OCI-LY3 (cell line): ENCODE data around the gene POLD2.

Experiments
- H2AFZ ChIP-seq: fragments of 200-600, 300-600 bp; shearing (Covaris generic); 2 replicates; pipeline ENCODE4 v1.6.0; 2014; ENCODE audit warnings: antibody characterized with exemption, low read depth, low read length
- H3K27ac ChIP-seq: fragments of 200-600, 300-600 bp; sonication (generic); 2 replicates; pipeline ENCODE4 v1.5.1; 2014; ENCODE audit warnings: mild to moderate bottlenecking, low read length, moderate library complexity, mixed read lengths
- H3K27me3 ChIP-seq: fragments of 200-600, 300-600 bp; sonication (generic); 2 replicates; pipeline ENCODE4 v1.6.1; 2014; ENCODE audit warnings: low read depth, low read length, mixed read lengths
- H3K36me3 ChIP-seq: fragments of 200-600, 300-600 bp; sonication (generic); replicated peaks from 2 replicates; pipeline ENCODE3; 2014; ENCODE audit warnings: low read depth, low read length, mixed read lengths
- H3K4me1 ChIP-seq: fragments of 300-600, 200-600 bp; sonication (generic); 2 replicates; pipeline ENCODE4 v1.6.1; 2014; ENCODE audit warnings: low read length, mixed read lengths
- H3K4me2 ChIP-seq: fragments of 200-600, 300-600 bp; sonication (generic); 2 replicates; pipeline ENCODE4 v1.6.1; 2014; ENCODE audit warnings: low read length, mixed read lengths
- H3K4me3 ChIP-seq: fragments of 300-600, 200-600 bp; sonication (generic); 2 replicates; pipeline ENCODE4 v1.5.1; 2014; ENCODE audit warnings: antibody characterized with exemption, mild to moderate bottlenecking, low read length, moderate library complexity
- H3K79me2 ChIP-seq: fragments of 300-600, 200-600 bp; shearing (Covaris generic); 2 replicates; pipeline ENCODE4 v1.6.1; 2014; ENCODE audit warnings: mild to moderate bottlenecking, low read length, mixed read lengths
- H3K9ac ChIP-seq: fragments of 300-600, 200-600 bp; shearing (Covaris generic); 2 replicates; pipeline ENCODE4 v1.6.0; 2014; ENCODE audit warnings: mild to moderate bottlenecking, low read length, moderate library complexity
- H3K9me3 ChIP-seq: fragments of 200-600, 300-600 bp; shearing (Covaris generic); 2 replicates; pipeline ENCODE4 v1.6.1; 2014; ENCODE audit warnings: low read length, mixed read lengths; ENCODE audit not compliant: insufficient read depth
- H4K20me1 ChIP-seq: fragments of 200-600, 300-600 bp; sonication (generic); 2 replicates; pipeline ENCODE4 v1.6.1; 2016; ENCODE audit warnings: low read length, mixed read lengths; ENCODE audit not compliant: insufficient read depth
- CTCF ChIP-seq: fragments of 200-600, 300-600 bp; sonication (generic); IDR thresholded peaks from 2 replicates; pipeline ENCODE4 v1.5.1; 2014; ENCODE audit warnings: antibody characterized with exemption, low read length, low read depth
- EZH2phosphoT487 ChIP-seq: fragments of 200-600 bp; shearing (Covaris generic); IDR thresholded peaks from 2 replicates; pipeline ENCODE4 v1.6.1; 2018; ENCODE audit warnings: antibody characterized with exemption, mixed run types, low read depth

The POLD2 gene

GRCh38 chr7:44144968-44145478 is 21.7 kb upstream of the POLD2 start:
- H4K20me1 ChIP-seq: no peaks in the 10 kb centered on the region
- H3K9ac ChIP-seq: no peak overlapping the region
- H3K9me3 ChIP-seq: no peaks in the 10 kb centered on the region
- H2AFZ ChIP-seq: no peak overlapping the region
- no peak for TF ChIP-seq CTCF
- no peak for TF ChIP-seq EZH2phosphoT487
- H3K79me2 ChIP-seq: no peaks in the 10 kb centered on the region
- H3K36me3 ChIP-seq: no peaks in the 10 kb centered on the region
- no peaks in the 10 kb centered on the region for H3K27me3 ChIP-seq
- H3K4me2 ChIP-seq: no peak overlapping the region
- no peak overlapping the region for H3K27ac ChIP-seq
- peaks cover 15% of the 10 kb centered on the region for H3K4me1 ChIP-seq
- H3K4me3 ChIP-seq: no peak overlapping the region

DNA sequence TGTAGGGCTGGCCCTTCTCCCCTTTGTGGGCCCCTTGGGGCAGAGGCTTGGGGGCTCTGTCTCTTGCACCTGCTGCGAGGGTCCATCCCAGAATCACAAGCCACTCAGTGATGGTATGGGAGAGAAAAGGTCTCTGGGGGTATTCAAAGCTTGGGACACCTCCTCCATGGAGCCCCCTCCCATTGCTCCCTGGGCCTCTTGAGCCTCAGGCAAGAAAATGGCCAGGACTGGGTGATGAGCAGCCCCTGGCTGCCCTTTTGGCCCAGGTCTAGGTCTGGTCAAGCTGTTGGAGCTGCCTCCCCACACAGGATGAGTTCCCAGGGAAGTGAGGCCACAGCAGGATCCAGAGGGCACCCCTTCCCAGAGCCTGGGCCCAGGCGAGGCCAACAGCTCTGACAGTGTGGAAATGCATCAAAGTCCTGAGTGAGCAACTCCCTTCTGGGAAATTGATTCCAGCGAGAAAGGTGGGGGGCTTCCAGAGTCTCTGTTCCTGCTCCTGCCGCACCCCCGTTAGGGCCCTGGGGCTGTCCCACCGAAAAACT is 21.1 kb upstream of the POLD2 start:
- Histone ChIP-seq H3K4me2 (no peak overlapping the region), H3K9ac (no peak overlapping the region), H3K9me3 (no peaks in the 10 kb centered on the region), H4K20me1 (no peaks in the 10 kb centered on the region), H3K36me3 (no peaks in the 10 kb centered on the region), H2AFZ (no peak overlapping the region), H3K4me1 (peaks cover 10% of the 10 kb centered on the region), H3K79me2 (no peaks in the 10 kb centered on the region), H3K27ac (no peak overlapping the region), H3K4me3 (no peak overlapping the region), H3K27me3 (no peaks in the 10 kb centered on the region)
- no peak for TF ChIP-seq CTCF
- TF ChIP-seq EZH2phosphoT487: no peak

DNA sequence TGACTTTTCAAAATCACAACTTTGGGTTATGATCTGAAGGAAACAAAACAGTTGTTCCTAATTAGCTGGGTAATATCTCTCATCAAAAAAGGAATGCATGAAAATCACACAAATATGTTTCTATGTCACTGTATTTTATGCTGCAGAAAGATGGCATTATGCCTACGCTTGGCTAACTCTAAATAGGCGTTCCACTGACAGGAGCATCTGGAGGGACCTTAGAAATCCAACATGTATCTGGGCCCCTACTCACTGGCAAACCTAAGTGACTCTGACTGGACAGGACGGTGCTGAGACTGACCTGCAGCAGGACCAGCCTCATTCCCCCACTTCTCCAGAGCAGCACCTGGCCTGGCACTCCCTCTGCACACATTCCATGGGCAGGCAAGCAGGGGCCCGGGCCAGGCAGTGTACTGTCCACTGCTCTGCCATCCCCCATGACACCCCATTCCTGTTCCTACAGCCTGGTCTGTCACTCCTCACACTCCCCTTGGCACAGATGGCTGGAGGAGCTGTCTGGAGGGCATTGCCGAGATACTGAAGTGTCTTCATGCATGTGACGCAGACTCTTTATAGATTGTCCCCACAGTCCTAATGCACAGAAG is 20.4 kb upstream of the POLD2 start:
- H3K4me1 ChIP-seq: peaks cover 2% of the 10 kb centered on the region
- TF ChIP-seq EZH2phosphoT487 (no peak), CTCF (no peak)
- H3K4me2 ChIP-seq: no peak overlapping the region
- H3K4me3 ChIP-seq: no peak overlapping the region
- H3K27ac ChIP-seq: no peak overlapping the region
- H3K36me3 ChIP-seq: no peaks in the 10 kb centered on the region
- H3K9me3 ChIP-seq: no peaks in the 10 kb centered on the region
- H3K9ac ChIP-seq: no peak overlapping the region
- no peaks in the 10 kb centered on the region for H3K27me3 ChIP-seq
- H3K79me2 ChIP-seq: no peaks in the 10 kb centered on the region
- H4K20me1 ChIP-seq: no peaks in the 10 kb centered on the region
- no peak overlapping the region for H2AFZ ChIP-seq

- no peak overlapping the region for H3K27ac ChIP-seq
- no peaks in the 10 kb centered on the region for H3K36me3 ChIP-seq
- no peak overlapping the region for H2AFZ ChIP-seq
- H3K9ac ChIP-seq: no peak overlapping the region
- H3K4me2 ChIP-seq: no peak overlapping the region
- no peaks in the 10 kb centered on the region for H3K79me2 ChIP-seq
- H3K27me3 ChIP-seq: no peaks in the 10 kb centered on the region
- no peaks in the 10 kb centered on the region for H4K20me1 ChIP-seq
- no peaks in the 10 kb centered on the region for H3K9me3 ChIP-seq
- no peaks in the 10 kb centered on the region for H3K4me1 ChIP-seq
- H3K4me3 ChIP-seq: no peak overlapping the region
- TF ChIP-seq EZH2phosphoT487: no peak
- no peak for TF ChIP-seq CTCF
These were observed 18.7 kb upstream of the POLD2 start for GRCh38 chr7:44142028-44142427.
